Fibroblast of lung (primary cell): ENCODE data around the gene RS1. TPM values are rescaled to one million over a fixed set of nuclear protein-coding genes. Genes with fewer than 3 reads are reported as not detected.

ENCODE experiments used
- DNase-seq, 2 donors: peaks; one replicate each; pipeline versions ENCODE4 v3.0.0 to v3.0.0-alpha.2; 2010; ENCODE audit warnings: low read depth in 2 of 2
- H2AFZ ChIP-seq: 2 replicates; pipeline ENCODE4 v1.5.1; 2012; ENCODE audit warnings: low read length, control low read depth, inconsistent platforms
- H3K27ac ChIP-seq: 2 replicates; pipeline ENCODE4 v1.5.1; 2011; ENCODE audit warnings: low read length, control low read depth; ENCODE audit not compliant: insufficient read depth
- H3K27me3 ChIP-seq: 2 replicates; pipeline ENCODE4 v1.5.1; 2011; ENCODE audit warnings: mild to moderate bottlenecking, low read length; ENCODE audit not compliant: control insufficient read depth, insufficient read depth
- H3K36me3 ChIP-seq: 2 replicates; pipeline ENCODE4 v1.5.1; 2011; ENCODE audit warnings: low read length; ENCODE audit not compliant: control insufficient read depth, insufficient read depth
- H3K4me1 ChIP-seq: 2 replicates; pipeline ENCODE4 v1.5.1; 2011; ENCODE audit warnings: low read length; ENCODE audit not compliant: control insufficient read depth, insufficient read depth; ENCODE audit errors: extremely low read depth
- H3K4me2 ChIP-seq: 2 replicates; pipeline ENCODE4 v1.5.1; 2011; ENCODE audit warnings: low read length, control low read depth; ENCODE audit not compliant: insufficient read depth; ENCODE audit errors: extremely low read depth
- H3K4me3 ChIP-seq, 4 experiments: fragments of 200-600 bp in 1 of 4; sonication (generic) in 1 of 4; replicated peaks in 1 of 4; 2 replicates each; pipeline ENCODE4 v1.5.1; 2011 to 2016; ENCODE audit warnings: low read length in 4 of 4, low read depth in 3 of 4, mild to moderate bottlenecking in 3 of 4, control low read depth in 2 of 4, inconsistent platforms in 1 of 4, mixed read lengths in 1 of 4; ENCODE audit not compliant: insufficient read depth in 1 of 4; ENCODE audit errors: control extremely low read depth in 1 of 4
- H3K79me2 ChIP-seq: 2 replicates; pipeline ENCODE4 v1.5.1; 2012; ENCODE audit warnings: mild to moderate bottlenecking, low read length, inconsistent platforms; ENCODE audit not compliant: control insufficient read depth, insufficient read depth
- H3K9ac ChIP-seq: 2 replicates; pipeline ENCODE4 v1.5.1; 2011; ENCODE audit warnings: mild to moderate bottlenecking, low read length, control low read depth; ENCODE audit not compliant: insufficient read depth
- H3K9me3 ChIP-seq: 2 replicates; pipeline ENCODE4 v1.5.1; 2012; ENCODE audit warnings: low read depth, low read length; ENCODE audit not compliant: control insufficient read depth, insufficient read depth
- H4K20me1 ChIP-seq: 2 replicates; pipeline ENCODE4 v1.5.1; 2011; ENCODE audit warnings: low read length; ENCODE audit not compliant: control insufficient read depth, insufficient read depth; ENCODE audit errors: extremely low read depth
- CTCF ChIP-seq, 2 donors: IDR thresholded peaks in 1 of 2; conservative IDR thresholded peaks in 1 of 2; 1 replicate in 1 of 2; 2 replicates in 1 of 2; pipeline ENCODE4 v1.5.1; 2011 to 2012; ENCODE audit warnings: low read length in 2 of 2, control low read depth in 1 of 2, inconsistent platforms in 1 of 2, low read depth in 1 of 2, mild to moderate bottlenecking in 1 of 2
- EZH2 ChIP-seq: IDR thresholded peaks from 2 replicates; pipeline ENCODE4 v1.5.1; 2012; ENCODE audit warnings: low read length, control low read depth, mild to moderate bottlenecking; ENCODE audit errors: missing control alignments
- polyA plus RNA-seq, 2 donors: library from polyadenylated mRNA; depleted of rRNA in 1 of 2; stranded (reverse) in 1 of 2; unstranded in 1 of 2; fragments of >200 nt; gene quantifications; 2 replicates each; pipeline ENCODE4 v1.2.1, GENCODE V29; 2011 to 2012; ENCODE audit warnings: missing spikeins in 1 of 2
- total RNA-seq: library from RNA; depleted of rRNA; stranded (reverse); fragments of >200 nt; gene quantifications from 2 replicates; pipeline ENCODE4 v1.2.1, GENCODE V29; 2014

Gene RS1
- total and polyA plus RNA-seq, 2 donors (not counting 1 experiment from before 2014, with no cell fraction given), result not detected

- H3K27me3 ChIP-seq, result no peaks in the 10 kb centered on the region
- H3K9ac ChIP-seq, result no peak overlapping the region
- TF ChIP-seq CTCF (conservative IDR thresholded peaks at IDR 0.05 in 1 of 2, IDR thresholded peaks at IDR 0.05 in 1 of 2; ENCODE audit: low read depth in 1 of 2, low read length in 2 of 2) (no peak), EZH2 (no peak)
- H3K79me2 ChIP-seq, result no peaks in the 10 kb centered on the region
- no peak overlapping the region for H3K4me3 ChIP-seq
- H3K36me3 ChIP-seq, result no peaks in the 10 kb centered on the region
- no peak overlapping the region for H3K4me2 ChIP-seq
- no peak for DNase-seq
- H3K4me1 ChIP-seq, result no peaks in the 10 kb centered on the region
- H4K20me1 ChIP-seq, result no peaks in the 10 kb centered on the region
- H3K9me3 ChIP-seq, result no peaks in the 10 kb centered on the region
- no peak overlapping the region for H3K27ac ChIP-seq
- H2AFZ ChIP-seq, result no peak overlapping the region
These were observed 28.7 kb downstream of the RS1 start for GRCh38 chrX:18643243-18643642.

- H2AFZ ChIP-seq, result no peak overlapping the region
- no peak overlapping the region for H3K4me3 ChIP-seq
- no peak overlapping the region for H3K9ac ChIP-seq
- no peak for TF ChIP-seq CTCF (conservative IDR thresholded peaks at IDR 0.05 in 1 of 2, IDR thresholded peaks at IDR 0.05 in 1 of 2; ENCODE audit: low read depth in 1 of 2, low read length in 2 of 2)
- no peak for TF ChIP-seq EZH2
- no peaks in the 10 kb centered on the region for H3K4me1 ChIP-seq
- no peaks in the 10 kb centered on the region for H4K20me1 ChIP-seq
- no peaks in the 10 kb centered on the region for H3K9me3 ChIP-seq
- H3K79me2 ChIP-seq, result no peaks in the 10 kb centered on the region
- no peak for DNase-seq
- no peak overlapping the region for H3K4me2 ChIP-seq
- H3K36me3 ChIP-seq, result no peaks in the 10 kb centered on the region
- no peaks in the 10 kb centered on the region for H3K27me3 ChIP-seq
- no peak overlapping the region for H3K27ac ChIP-seq
These were observed 31.2 kb downstream of the RS1 start for GRCh38 chrX:18640686-18641085.

- Histone ChIP-seq H2AFZ (no peak overlapping the region), H3K27me3 (no peaks in the 10 kb centered on the region), H3K9me3 (no peaks in the 10 kb centered on the region), H3K4me2 (no peak overlapping the region), H4K20me1 (no peaks in the 10 kb centered on the region), H3K4me1 (no peaks in the 10 kb centered on the region), H3K27ac (no peak overlapping the region), H3K79me2 (no peaks in the 10 kb centered on the region), H3K9ac (no peak overlapping the region), H3K4me3 (no peak overlapping the region), H3K36me3 (no peaks in the 10 kb centered on the region)
- no peak for DNase-seq
- TF ChIP-seq EZH2 (no peak), CTCF (conservative IDR thresholded peaks at IDR 0.05 in 1 of 2, IDR thresholded peaks at IDR 0.05 in 1 of 2; ENCODE audit: low read depth in 1 of 2, low read length in 2 of 2) (no peak)
These were observed 32.6 kb downstream of the RS1 start for GRCh38 chrX:18639280-18639679.
